ENCODE measurements around the gene MAD1L1.
A peak's percentile ranks its signal among the peaks of the same experiment; 100 is the strongest.

MAD1L1 gene

DNA sequence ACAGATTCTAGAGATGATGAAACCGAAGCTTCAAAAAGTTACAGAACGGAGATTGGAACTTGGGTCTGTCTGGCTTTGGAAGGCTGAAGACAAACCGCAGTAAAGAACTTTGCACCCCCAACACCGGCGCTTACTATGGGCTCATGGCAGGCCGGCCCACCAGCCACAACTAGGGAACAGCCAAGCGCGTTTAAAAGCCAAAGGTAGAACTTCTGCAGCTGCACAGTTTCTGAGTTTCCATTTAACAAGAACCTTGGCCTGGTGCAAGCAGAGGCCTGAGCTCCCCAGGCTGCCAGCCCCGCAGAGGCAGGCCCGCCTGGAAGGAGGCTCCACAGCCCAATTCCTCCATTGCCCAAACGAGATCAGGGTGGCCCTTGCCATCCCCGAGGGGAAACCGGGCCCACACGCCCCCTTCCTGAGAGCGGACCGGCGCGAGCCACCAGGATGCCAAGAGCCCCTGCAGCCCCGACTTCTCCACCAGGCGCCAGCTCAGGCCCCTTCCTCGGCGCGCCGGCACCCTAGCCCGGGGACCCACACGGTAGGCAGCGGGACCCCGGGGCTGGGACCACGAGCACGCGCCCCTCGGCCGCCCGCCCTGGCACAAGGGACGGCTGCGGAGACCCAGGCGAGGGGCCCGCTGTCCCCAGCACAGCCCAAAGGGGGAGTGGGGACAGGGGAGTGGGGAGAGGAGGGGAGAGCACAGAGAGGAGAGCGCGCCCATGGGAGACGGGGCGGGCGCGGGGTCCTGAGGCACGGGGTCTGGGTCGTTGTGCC lies 566 bp downstream of the MAD1L1 start:
- H3K9me3 ChIP-seq (ENCODE audit: control insufficient read depth, insufficient read depth, low read depth, low read length) = no peaks in the 10 kb centered on the region
- CTCF ChIA-PET = interaction anchor here (0.6 to 2.8 kb wide), 6 partner anchors 9 to 783 kb away, joined by 3 to 7 read pairs (median 3); partner anchors contain the start of genes MRM2 and NUDT1
- peaks cover 23 to 58% of the 10 kb centered on the region in 2 experiments for H3K36me3 ChIP-seq (ENCODE audit: control insufficient read depth in 2 of 2, insufficient read depth in 1 of 2, low read length in 2 of 2)
- peaks cover 2% of the 10 kb centered on the region; the same call in 1 of the 2 replicates for H3K4me1 ChIP-seq (ENCODE audit: control insufficient read depth, insufficient read depth, low read length)
- H3K27ac ChIP-seq (ENCODE audit: extremely low read depth, low read depth, low read length) = peak overlapping the region; percentile 67; the same call in 1 of the 2 replicates
- POLR2A ChIA-PET = interaction anchor here (0.9 to 2.6 kb wide), 4 partner anchors 9 to 568 kb away, joined by 3 to 25 read pairs (median 4); partner anchors contain the start of genes MRM2 and NUDT1
- peak overlapping the region; percentile 63 for H3K4me3 ChIP-seq (ENCODE audit: low read depth, low read length)
- TF ChIP-seq, protein P1, sequence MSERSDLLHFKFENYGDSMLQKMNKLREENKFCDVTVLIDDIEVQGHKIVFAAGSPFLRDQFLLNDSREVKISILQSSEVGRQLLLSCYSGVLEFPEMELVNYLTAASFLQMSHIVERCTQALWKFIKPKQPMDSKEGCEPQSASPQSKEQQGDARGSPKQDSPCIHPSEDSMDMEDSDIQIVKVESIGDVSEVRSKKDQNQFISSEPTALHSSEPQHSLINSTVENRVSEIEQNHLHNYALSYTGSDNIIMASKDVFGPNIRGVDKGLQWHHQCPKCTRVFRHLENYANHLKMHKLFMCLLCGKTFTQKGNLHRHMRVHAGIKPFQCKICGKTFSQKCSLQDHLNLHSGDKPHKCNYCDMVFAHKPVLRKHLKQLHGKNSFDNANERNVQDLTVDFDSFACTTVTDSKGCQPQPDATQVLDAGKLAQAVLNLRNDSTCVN (tag by site-specific recombination; optimal IDR thresholded peaks at IDR 0.05) = peak; percentile 66
- TF ChIP-seq GFI1B (tag by site-specific recombination; IDR thresholded peaks at IDR 0.05) (no peak), ZNF292 (tag by site-specific recombination; IDR thresholded peaks at IDR 0.05; ENCODE audit: borderline replicate concordance, low read depth) (no peak), ZNF501 (tag by site-specific recombination; IDR thresholded peaks at IDR 0.05) (no peak), ZBTB48 (tag by site-specific recombination; IDR thresholded peaks at IDR 0.05) (no peak), ZNF221 (tag by site-specific recombination; IDR thresholded peaks at IDR 0.05; ENCODE audit: borderline replicate concordance) (no peak), ZFHX2 (tag by site-specific recombination; conservative IDR thresholded peaks at IDR 0.05) (no peak), ZXDB (tag by site-specific recombination; IDR thresholded peaks at IDR 0.05) (no peak), ZSCAN16 (tag by site-specific recombination; IDR thresholded peaks at IDR 0.05) (no peak), ZNF677 (tag by site-specific recombination; IDR thresholded peaks at IDR 0.05) (no peak), ZNF114 (tag by site-specific recombination; IDR thresholded peaks at IDR 0.05) (no peak), ZNF354C (tag by site-specific recombination; IDR thresholded peaks at IDR 0.05; ENCODE audit: borderline replicate concordance, low read depth) (no peak), ZNF658 (tag by site-specific recombination; IDR thresholded peaks at IDR 0.05) (no peak), ZNF132 (tag by site-specific recombination; IDR thresholded peaks at IDR 0.05; ENCODE audit: borderline replicate concordance) (no peak), KLF9 (tag by site-specific recombination; IDR thresholded peaks at IDR 0.05; ENCODE audit: low read depth) (peak; percentile 48), TRIM28 (IDR thresholded peaks at IDR 0.05; ENCODE audit: borderline replicate concordance, low read length) (no peak), ZNF792 (tag by site-specific recombination; IDR thresholded peaks at IDR 0.05) (no peak), ZIC2 (tag by site-specific recombination; IDR thresholded peaks at IDR 0.05) (peak; percentile 19; the same call in 1 of the 2 replicates), OVOL3 (tag by site-specific recombination; IDR thresholded peaks at IDR 0.05) (no peak), MZF1 (tag by site-specific recombination; IDR thresholded peaks at IDR 0.05; ENCODE audit: borderline replicate concordance) (no peak)
- TF ChIP-seq, protein P2, sequence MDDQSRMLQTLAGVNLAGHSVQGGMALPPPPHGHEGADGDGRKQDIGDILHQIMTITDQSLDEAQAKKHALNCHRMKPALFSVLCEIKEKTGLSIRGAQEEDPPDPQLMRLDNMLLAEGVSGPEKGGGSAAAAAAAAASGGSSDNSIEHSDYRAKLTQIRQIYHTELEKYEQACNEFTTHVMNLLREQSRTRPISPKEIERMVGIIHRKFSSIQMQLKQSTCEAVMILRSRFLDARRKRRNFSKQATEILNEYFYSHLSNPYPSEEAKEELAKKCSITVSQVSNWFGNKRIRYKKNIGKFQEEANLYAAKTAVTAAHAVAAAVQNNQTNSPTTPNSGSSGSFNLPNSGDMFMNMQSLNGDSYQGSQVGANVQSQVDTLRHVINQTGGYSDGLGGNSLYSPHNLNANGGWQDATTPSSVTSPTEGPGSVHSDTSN (CRISPR knock-in tag; IDR thresholded peaks at IDR 0.05) = no peak
- TF ChIP-seq, protein P3, sequence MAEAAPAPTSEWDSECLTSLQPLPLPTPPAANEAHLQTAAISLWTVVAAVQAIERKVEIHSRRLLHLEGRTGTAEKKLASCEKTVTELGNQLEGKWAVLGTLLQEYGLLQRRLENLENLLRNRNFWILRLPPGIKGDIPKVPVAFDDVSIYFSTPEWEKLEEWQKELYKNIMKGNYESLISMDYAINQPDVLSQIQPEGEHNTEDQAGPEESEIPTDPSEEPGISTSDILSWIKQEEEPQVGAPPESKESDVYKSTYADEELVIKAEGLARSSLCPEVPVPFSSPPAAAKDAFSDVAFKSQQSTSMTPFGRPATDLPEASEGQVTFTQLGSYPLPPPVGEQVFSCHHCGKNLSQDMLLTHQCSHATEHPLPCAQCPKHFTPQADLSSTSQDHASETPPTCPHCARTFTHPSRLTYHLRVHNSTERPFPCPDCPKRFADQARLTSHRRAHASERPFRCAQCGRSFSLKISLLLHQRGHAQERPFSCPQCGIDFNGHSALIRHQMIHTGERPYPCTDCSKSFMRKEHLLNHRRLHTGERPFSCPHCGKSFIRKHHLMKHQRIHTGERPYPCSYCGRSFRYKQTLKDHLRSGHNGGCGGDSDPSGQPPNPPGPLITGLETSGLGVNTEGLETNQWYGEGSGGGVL (tag by site-specific recombination; IDR thresholded peaks at IDR 0.05) = 0 out of 2 replicates have a peak, but pooled peaks have one; percentile 24
- TF ChIP-seq, protein P4, sequence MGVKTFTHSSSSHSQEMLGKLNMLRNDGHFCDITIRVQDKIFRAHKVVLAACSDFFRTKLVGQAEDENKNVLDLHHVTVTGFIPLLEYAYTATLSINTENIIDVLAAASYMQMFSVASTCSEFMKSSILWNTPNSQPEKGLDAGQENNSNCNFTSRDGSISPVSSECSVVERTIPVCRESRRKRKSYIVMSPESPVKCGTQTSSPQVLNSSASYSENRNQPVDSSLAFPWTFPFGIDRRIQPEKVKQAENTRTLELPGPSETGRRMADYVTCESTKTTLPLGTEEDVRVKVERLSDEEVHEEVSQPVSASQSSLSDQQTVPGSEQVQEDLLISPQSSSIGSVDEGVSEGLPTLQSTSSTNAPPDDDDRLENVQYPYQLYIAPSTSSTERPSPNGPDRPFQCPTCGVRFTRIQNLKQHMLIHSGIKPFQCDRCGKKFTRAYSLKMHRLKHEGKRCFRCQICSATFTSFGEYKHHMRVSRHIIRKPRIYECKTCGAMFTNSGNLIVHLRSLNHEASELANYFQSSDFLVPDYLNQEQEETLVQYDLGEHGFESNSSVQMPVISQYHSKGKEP (tag by site-specific recombination; IDR thresholded peaks at IDR 0.05) = no peak
- TF ChIP-seq, protein P5, sequence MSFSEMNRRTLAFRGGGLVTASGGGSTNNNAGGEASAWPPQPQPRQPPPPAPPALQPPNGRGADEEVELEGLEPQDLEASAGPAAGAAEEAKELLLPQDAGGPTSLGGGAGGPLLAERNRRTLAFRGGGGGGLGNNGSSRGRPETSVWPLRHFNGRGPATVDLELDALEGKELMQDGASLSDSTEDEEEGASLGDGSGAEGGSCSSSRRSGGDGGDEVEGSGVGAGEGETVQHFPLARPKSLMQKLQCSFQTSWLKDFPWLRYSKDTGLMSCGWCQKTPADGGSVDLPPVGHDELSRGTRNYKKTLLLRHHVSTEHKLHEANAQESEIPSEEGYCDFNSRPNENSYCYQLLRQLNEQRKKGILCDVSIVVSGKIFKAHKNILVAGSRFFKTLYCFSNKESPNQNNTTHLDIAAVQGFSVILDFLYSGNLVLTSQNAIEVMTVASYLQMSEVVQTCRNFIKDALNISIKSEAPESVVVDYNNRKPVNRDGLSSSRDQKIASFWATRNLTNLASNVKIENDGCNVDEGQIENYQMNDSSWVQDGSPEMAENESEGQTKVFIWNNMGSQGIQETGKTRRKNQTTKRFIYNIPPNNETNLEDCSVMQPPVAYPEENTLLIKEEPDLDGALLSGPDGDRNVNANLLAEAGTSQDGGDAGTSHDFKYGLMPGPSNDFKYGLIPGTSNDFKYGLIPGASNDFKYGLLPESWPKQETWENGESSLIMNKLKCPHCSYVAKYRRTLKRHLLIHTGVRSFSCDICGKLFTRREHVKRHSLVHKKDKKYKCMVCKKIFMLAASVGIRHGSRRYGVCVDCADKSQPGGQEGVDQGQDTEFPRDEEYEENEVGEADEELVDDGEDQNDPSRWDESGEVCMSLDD (tag by site-specific recombination; IDR thresholded peaks at IDR 0.05) = no peak
- TF ChIP-seq, protein P6, sequence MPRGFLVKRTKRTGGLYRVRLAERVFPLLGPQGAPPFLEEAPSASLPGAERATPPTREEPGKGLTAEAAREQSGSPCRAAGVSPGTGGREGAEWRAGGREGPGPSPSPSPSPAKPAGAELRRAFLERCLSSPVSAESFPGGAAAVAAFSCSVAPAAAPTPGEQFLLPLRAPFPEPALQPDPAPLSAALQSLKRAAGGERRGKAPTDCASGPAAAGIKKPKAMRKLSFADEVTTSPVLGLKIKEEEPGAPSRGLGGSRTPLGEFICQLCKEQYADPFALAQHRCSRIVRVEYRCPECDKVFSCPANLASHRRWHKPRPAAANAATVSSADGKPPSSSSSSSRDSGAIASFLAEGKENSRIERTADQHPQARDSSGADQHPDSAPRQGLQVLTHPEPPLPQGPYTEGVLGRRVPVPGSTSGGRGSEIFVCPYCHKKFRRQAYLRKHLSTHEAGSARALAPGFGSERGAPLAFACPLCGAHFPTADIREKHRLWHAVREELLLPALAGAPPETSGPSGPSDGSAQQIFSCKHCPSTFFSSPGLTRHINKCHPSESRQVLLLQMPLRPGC (tag by site-specific recombination; IDR thresholded peaks at IDR 0.05) = no peak

Data from HEK293 (cell line).